Activated naive CD4-positive, alpha-beta T cell treated with anti-CD3 and anti-CD28 coated beads for 36 hours (primary cell): ENCODE measurements around the gene GGACT. TPM values are rescaled to one million over a fixed set of nuclear protein-coding genes. Genes with fewer than 3 reads are reported as not detected.
A peak's percentile ranks its signal among the peaks of the same experiment; 100 is the strongest.

ENCODE experiments used
- CTCF ChIA-PET: fragments of 350-600 bp; sonication (Branson Sonifier 250); formaldehyde crosslinking; loops from one replicate; lab custom pipeline; 2021; ENCODE audit warnings: antibody characterized with exemption; lab: Charles Lee
- DNase-seq: peaks from one replicate; pipeline ENCODE4 v3.0.0-alpha.2; 2020
- H3K27ac Mint-ChIP-seq: one replicate; pipeline ENCODE4 v1.8.0; 2021; ENCODE audit warnings: mild to moderate bottlenecking, mixed read lengths
- H3K27me3 Mint-ChIP-seq: one replicate; pipeline ENCODE4 v1.8.0; 2021; ENCODE audit warnings: low read depth, mixed read lengths
- H3K36me3 Mint-ChIP-seq: one replicate; pipeline ENCODE4 v1.8.0; 2021; ENCODE audit warnings: low read depth, mixed read lengths
- H3K4me1 Mint-ChIP-seq: one replicate; pipeline ENCODE4 v1.8.0; 2021; ENCODE audit warnings: low read depth, mixed read lengths
- H3K4me3 Mint-ChIP-seq: one replicate; pipeline ENCODE4 v1.8.0; 2021; ENCODE audit warnings: mild to moderate bottlenecking, moderate library complexity, mixed read lengths
- H3K9me3 Mint-ChIP-seq: one replicate; pipeline ENCODE4 v1.8.0; 2021; ENCODE audit warnings: mixed read lengths
- intact Hi-C: fragments of 100-400 bp; cut with micrococcal nuclease; formaldehyde crosslinking; loops from one replicate; pipeline ENCODE4 v1.15.1; 2023
- total RNA-seq, 2 experiments: library from RNA; stranded (reverse); gene quantifications; one replicate each; pipeline ENCODE4 v1.2.3, GENCODE V29; 2021

Gene GGACT
- total RNA-seq, 2 experiments from 2014 or later = 3.9 to 6.6 TPM

DNA sequence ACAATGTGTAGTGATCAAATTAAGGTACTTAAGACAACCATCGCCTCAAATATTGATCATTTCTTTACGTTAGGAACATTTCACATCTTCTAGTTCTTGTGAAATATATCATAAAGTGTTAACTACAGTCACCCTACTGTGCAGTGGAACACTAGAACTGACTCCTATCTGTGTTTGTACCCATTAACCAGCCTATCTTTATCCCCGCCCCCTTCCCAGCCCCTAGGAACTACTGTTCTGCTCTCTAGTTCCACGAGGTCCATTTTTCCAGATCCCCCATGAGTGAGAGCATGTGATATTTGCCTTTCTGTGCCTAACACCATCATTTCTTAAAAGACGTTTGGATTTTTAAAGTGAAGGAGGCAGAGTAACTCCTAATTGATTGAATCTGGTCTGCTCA lies 24.4 kb upstream of the GGACT start:
- intact Hi-C loops = no loop called here
- H3K4me1 Mint-ChIP-seq = peaks cover 11% of the 10 kb centered on the region
- H3K27ac Mint-ChIP-seq = no peak overlapping the region
- H3K27me3 Mint-ChIP-seq = no peaks in the 10 kb centered on the region
- peaks cover 13% of the 10 kb centered on the region for H3K36me3 Mint-ChIP-seq
- DNase-seq = no peak
- H3K4me3 Mint-ChIP-seq = no peak overlapping the region
- H3K9me3 Mint-ChIP-seq = no peaks in the 10 kb centered on the region
- CTCF ChIA-PET = no interaction called here

DNA sequence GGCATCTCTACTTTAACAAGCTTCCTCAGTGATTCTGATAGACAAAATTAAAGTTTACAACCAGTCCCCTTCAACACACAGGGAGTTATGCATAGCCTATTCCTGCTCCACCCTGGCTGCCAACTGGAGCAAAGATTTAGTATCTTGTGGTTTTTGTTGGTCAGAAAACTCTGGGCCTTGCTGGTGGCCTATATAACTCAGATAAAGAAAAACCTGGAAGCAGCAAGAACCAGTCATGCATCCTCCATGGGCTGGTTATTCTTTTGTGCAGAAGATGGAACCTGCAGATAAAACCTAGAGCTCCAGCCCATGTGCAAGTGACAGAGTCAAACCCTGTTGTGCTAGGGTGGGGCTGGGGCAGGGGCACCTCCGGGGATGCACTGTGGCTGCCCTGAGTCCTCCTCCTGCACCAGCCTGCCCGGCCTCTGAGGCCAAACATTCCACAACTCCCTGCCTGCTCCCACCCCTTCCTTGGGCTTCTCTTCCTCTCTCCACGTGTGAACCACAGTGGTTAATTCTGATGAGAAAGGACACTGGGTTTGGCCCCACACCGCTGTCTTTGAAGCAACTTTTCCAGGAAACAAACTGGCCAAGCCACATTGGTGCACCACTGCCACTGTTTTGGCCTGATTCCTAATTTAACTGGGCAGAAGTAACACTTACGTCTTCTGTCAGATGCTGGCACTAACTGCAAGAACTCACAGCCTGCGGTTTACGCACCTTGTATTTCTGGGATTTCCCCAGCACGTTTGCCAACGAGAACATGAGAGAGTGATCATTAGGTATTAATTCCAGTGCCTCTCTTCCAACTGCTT lies 23.3 kb upstream of the GGACT start:
- Mint-ChIP-seq H3K4me3 (no peak overlapping the region), H3K4me1 (peaks cover 11% of the 10 kb centered on the region), H3K9me3 (no peaks in the 10 kb centered on the region), H3K36me3 (peaks cover 14% of the 10 kb centered on the region), H3K27me3 (no peaks in the 10 kb centered on the region), H3K27ac (peak overlapping the region; percentile 16)
- CTCF ChIA-PET = interaction anchor here (1.4 kb wide), 1 partner anchor 21 kb away, joined by 3 read pairs; no protein-coding TSS in a partner anchor
- no peak for DNase-seq
- intact Hi-C loops = no loop called here

DNA sequence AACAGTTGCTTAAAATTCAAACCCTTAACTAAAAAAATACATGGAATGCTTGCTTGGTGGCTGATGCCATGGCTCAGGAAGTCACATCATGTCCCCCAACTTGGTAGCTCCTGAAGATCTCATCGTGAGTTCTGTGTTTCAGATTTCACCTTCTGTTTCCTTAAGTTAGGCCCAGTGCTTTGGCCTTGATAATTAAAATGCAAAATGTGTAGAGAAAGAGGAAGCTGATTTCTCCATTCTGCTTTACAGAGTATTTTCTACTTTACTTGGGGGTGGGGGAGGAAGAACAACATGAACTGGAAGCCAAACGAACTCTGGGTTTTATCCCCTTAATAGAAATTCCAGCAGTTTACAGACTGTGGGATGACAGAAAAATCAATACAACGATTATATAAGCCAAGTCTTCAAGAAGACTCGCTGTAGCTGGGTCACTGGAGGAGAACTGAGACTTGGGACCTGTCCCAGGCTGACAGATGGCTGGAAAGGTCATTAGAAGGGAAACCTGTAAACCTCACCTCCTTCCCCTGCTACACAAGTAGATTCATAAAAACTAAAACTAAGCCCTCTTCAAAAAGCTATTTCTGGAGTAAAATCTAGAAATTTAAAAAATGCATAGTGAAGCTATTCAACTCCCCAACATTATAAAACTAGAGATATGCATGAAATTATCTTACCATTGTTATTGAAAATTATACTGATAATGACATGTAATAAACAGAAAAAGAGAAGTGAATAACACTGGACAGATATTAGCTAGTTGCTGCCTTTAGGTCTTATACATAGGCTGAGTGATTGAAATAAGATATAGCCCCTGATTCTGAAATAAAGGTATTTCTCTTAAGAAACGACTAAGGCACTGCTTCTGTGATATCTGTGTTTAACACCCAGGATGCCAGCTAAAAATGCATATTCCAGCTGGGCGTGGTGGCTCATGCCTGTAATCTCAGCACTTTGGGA lies 22.1 kb upstream of the GGACT start:
- DNase-seq = no peak
- H3K27me3 Mint-ChIP-seq = no peaks in the 10 kb centered on the region
- CTCF ChIA-PET = interaction anchor here (0.6 to 1.4 kb wide), 2 partner anchors 20 to 608 kb away, joined by 3 read pairs; no protein-coding TSS in a partner anchor
- intact Hi-C loops = no loop called here
- H3K27ac Mint-ChIP-seq = no peak overlapping the region
- H3K9me3 Mint-ChIP-seq = no peaks in the 10 kb centered on the region
- no peak overlapping the region for H3K4me3 Mint-ChIP-seq
- H3K36me3 Mint-ChIP-seq = peaks cover 15% of the 10 kb centered on the region
- peaks cover 11% of the 10 kb centered on the region for H3K4me1 Mint-ChIP-seq

DNA sequence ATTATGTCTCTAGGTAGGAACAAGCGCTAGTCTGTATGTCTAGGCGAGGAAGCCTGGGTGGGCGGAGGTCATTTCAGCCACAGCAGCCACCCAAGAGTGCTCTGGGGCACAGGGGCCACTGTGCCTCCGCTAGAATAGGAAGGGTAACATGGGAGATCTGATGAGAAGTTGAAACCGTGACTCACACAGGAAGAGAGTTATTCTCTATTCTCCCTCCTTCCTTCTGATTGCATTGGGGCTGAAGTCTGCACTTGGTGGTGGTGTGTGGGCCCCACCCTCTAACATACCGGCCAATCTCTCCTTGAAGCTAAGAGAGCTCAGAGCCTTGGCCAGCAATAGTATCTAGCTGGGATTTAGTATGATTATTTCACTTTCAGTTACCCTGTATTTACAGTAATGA lies 20.3 kb upstream of the GGACT start:
- peaks cover 15% of the 10 kb centered on the region for H3K36me3 Mint-ChIP-seq
- H3K27ac Mint-ChIP-seq = no peak overlapping the region
- intact Hi-C loops = loop anchor here (1.0 kb wide), 1 partner anchor 21 kb away; the partner anchor contains the start of gene GGACT
- no peak overlapping the region for H3K4me3 Mint-ChIP-seq
- no peaks in the 10 kb centered on the region for H3K27me3 Mint-ChIP-seq
- CTCF ChIA-PET = interaction anchor here (0.7 to 0.8 kb wide), 3 partner anchors 25 to 44 kb away, joined by 3 read pairs; no protein-coding TSS in a partner anchor
- no peaks in the 10 kb centered on the region for H3K9me3 Mint-ChIP-seq
- peak; percentile 30 for DNase-seq
- peaks cover 11% of the 10 kb centered on the region for H3K4me1 Mint-ChIP-seq

DNA sequence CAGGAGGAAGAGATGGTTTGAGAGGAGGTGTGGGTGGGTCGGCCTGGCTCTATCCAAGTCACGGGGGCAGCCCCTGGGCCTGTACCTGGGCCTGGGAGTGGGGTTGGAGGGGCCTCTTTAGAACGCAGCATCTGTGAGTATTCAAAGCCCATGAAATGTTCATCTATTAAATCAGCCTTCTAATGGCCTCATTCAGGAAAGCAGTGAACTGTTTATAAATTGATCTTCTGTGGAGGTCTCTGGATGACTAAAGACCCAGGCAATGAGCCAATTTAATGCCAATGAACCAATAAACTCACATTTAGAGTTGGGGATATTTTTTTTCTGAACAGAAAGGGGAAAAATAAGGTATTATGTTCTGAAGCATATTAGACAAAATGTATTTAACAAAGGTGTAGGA lies 19.9 kb upstream of the GGACT start:
- CTCF ChIA-PET = interaction anchor here (0.7 kb wide), 2 partner anchors 25 to 519 kb away, joined by 3 read pairs; no protein-coding TSS in a partner anchor
- no peak for DNase-seq
- Mint-ChIP-seq H3K4me3 (no peak overlapping the region), H3K9me3 (no peaks in the 10 kb centered on the region), H3K27ac (no peak overlapping the region), H3K36me3 (peaks cover 15% of the 10 kb centered on the region), H3K27me3 (no peaks in the 10 kb centered on the region), H3K4me1 (peaks cover 11% of the 10 kb centered on the region)
- intact Hi-C loops = no loop called here

DNA sequence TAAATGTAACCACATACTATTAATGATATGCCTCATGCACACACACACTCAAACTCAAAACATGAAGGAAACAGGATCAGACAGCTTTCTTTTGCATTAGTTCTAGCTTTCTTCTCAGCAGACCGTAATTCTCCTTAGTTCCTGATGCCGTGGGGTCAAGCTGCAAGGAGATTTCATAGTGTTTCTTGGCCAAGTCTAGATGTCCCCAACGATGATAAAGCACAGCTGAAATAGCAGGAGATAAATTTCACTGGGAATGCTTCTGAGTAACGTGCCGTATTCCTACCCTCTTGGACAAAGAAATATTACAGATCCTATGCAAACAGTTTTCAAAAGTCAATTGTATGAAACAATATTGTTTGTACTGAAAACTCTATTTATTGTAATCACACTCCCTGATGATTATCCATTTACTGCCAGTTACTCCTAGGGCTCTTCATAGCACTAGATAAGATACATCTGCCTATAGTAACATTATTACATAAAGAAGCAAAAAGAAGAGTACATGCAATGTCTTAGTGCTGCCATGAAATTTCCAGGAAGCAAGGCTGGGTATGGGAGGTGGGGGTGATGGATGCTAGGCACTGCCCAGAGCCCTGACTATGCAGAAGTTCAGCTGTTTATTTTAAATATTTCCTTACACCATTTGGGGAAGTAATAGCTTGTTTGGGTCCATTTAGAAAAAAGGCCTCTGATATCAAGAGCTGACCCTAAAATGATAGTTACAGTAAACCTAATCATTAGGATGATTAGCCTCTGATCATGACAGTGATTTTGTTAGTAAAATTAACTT lies 16.5 kb upstream of the GGACT start:
- CTCF ChIA-PET = interaction anchor here (0.9 to 1.8 kb wide), 2 partner anchors 16 to 32 kb away, joined by 3 to 5 read pairs; partner anchors contain the start of gene GGACT
- no peak for DNase-seq
- intact Hi-C loops = no loop called here
- H3K9me3 Mint-ChIP-seq = no peaks in the 10 kb centered on the region
- H3K4me1 Mint-ChIP-seq = peaks cover 11% of the 10 kb centered on the region
- peaks cover 7% of the 10 kb centered on the region for H3K36me3 Mint-ChIP-seq
- no peak overlapping the region for H3K4me3 Mint-ChIP-seq
- H3K27me3 Mint-ChIP-seq = no peaks in the 10 kb centered on the region
- no peak overlapping the region for H3K27ac Mint-ChIP-seq

DNA sequence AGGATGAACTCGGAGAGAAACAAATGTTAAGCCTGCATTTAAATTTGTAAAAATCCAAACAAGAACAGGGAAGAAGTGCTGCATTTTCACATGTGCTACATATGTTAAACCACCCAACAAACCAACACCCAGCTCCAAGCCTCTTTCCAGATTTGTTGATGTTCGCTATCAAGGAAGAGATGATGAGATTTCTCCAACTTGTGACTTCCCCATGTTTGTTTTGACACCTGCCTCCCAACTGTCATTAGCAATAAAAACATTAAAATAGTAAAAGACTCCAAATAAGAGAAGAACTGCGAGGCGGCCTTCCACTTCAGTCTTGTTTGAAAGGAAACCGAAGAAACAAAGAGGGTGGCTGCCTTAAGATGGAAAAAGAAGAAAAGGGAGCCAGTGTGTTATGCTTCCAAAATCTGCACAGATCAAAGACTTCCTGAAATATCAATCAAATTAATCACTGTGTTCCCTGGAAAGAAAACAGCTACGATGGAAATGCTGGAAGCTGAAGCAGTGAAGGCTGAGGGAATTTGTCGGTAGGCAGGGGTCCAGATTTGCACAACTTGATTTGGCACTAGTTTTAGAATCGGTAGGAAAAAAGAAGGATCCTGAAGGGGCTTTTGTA lies 14.0 kb upstream of the GGACT start:
- no peak overlapping the region for H3K4me3 Mint-ChIP-seq
- no peaks in the 10 kb centered on the region for H3K27me3 Mint-ChIP-seq
- peaks cover 4% of the 10 kb centered on the region for H3K36me3 Mint-ChIP-seq
- intact Hi-C loops = no loop called here
- DNase-seq = no peak
- no peak overlapping the region for H3K27ac Mint-ChIP-seq
- no peaks in the 10 kb centered on the region for H3K9me3 Mint-ChIP-seq
- CTCF ChIA-PET = interaction anchor here (1.5 kb wide), 1 partner anchor 30 kb away, joined by 4 read pairs; no protein-coding TSS in a partner anchor
- no peaks in the 10 kb centered on the region for H3K4me1 Mint-ChIP-seq

DNA sequence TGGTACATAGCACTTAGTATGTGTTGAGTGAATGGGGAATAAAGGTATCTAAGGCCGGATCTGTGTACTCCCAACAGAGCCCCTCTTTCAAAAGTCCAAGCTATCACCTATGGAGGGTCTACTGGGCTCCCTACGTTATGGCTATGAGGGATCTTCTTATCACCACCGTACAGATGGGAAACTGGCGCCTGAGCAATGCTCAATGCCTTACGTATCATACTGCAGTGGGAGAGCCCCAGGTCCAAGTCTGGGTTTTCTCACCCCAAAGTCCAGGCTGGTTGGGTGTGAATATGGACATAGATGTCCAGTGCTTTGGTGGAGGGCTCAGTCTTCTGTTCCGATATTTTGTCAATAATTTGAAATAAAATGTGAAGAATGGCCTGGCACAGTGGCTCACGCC lies 13.1 kb upstream of the GGACT start:
- intact Hi-C loops = no loop called here
- Mint-ChIP-seq H3K4me1 (no peaks in the 10 kb centered on the region), H3K36me3 (no peaks in the 10 kb centered on the region), H3K4me3 (no peak overlapping the region), H3K9me3 (no peaks in the 10 kb centered on the region), H3K27ac (no peak overlapping the region), H3K27me3 (no peaks in the 10 kb centered on the region)
- CTCF ChIA-PET = interaction anchor here (1.5 kb wide), 1 partner anchor 29 kb away, joined by 4 read pairs; no protein-coding TSS in a partner anchor
- no peak for DNase-seq

DNA sequence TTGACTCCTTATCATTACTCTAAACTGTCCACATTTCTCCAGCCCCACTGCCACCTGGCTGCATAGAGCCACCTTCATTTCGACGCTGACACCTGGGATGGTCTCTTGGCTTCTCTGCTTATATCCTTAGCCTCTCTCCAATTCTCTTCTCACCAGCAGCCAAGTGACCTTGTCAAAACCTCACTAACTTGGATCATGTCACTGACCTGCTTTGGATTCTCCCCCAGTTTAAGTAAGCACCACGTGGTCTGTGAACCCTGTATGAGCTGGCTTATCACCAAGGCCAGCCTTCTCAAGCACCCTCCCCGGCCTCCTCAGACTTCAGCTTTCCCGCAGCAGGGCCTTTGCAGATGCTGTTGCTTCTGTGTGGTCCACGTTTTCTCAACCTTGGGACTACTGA lies 12.3 kb upstream of the GGACT start:
- no peaks in the 10 kb centered on the region for H3K27me3 Mint-ChIP-seq
- H3K9me3 Mint-ChIP-seq = no peaks in the 10 kb centered on the region
- CTCF ChIA-PET = interaction anchor here (0.6 to 2.2 kb wide), 3 partner anchors 12 to 500 kb away, joined by 4 read pairs; partner anchors contain the start of gene GGACT
- no peak for DNase-seq
- H3K4me1 Mint-ChIP-seq = no peaks in the 10 kb centered on the region
- intact Hi-C loops = no loop called here
- no peaks in the 10 kb centered on the region for H3K36me3 Mint-ChIP-seq
- no peak overlapping the region for H3K4me3 Mint-ChIP-seq
- H3K27ac Mint-ChIP-seq = no peak overlapping the region

DNA sequence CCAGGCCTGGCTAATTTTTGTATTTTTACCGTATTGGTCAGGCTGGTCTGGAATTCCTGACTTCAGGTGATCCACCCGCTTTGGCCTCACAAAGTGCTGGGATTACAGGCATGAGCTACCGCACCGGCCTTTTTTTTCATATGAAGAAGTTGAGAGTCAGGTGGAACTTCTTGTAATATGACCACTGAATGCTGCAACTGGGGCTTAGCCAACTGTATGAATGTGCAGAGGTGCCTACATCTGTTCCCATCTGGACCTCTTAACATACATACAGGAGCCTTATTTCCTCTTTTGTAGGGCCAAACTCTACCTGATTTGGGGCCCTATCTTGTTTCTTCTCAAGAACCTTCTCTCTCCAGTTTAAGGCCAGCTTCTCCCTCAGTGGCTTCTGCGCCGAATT lies 11.9 kb upstream of the GGACT start:
- CTCF ChIA-PET = interaction anchor here (1.1 to 2.2 kb wide), 3 partner anchors 9 to 28 kb away, joined by 3 to 4 read pairs (median 4); partner anchors contain the start of gene GGACT
- H3K27ac Mint-ChIP-seq = no peak overlapping the region
- no peak for DNase-seq
- H3K9me3 Mint-ChIP-seq = no peaks in the 10 kb centered on the region
- H3K27me3 Mint-ChIP-seq = no peaks in the 10 kb centered on the region
- no peaks in the 10 kb centered on the region for H3K36me3 Mint-ChIP-seq
- no peak overlapping the region for H3K4me3 Mint-ChIP-seq
- intact Hi-C loops = no loop called here
- no peaks in the 10 kb centered on the region for H3K4me1 Mint-ChIP-seq

DNA sequence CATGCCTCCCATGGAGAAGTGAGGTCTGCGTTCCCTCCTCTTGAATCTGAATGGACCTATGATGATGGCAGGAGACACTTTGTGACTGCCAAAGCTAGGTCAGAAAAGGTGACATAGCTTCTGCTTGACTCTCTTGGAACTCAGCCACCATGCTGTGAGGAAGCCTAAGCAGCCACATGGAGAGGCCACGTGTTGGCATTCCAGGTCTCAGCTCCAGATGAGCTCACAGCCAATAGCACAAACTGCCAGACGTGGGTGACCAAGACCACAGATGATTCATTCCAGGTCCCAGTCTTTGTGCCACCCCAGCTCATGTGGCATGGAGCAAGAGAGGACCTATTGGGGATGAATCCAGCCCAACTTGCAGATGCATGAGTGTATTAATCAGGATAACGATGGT lies 8.7 kb upstream of the GGACT start:
- intact Hi-C loops = no loop called here
- H3K27ac Mint-ChIP-seq = no peak overlapping the region
- H3K4me3 Mint-ChIP-seq = no peak overlapping the region
- no peaks in the 10 kb centered on the region for H3K36me3 Mint-ChIP-seq
- H3K4me1 Mint-ChIP-seq = no peaks in the 10 kb centered on the region
- no peaks in the 10 kb centered on the region for H3K9me3 Mint-ChIP-seq
- CTCF ChIA-PET = interaction anchor here (1.0 kb wide), 1 partner anchor 8 kb away, joined by 3 read pairs; the partner anchor contains the start of gene GGACT
- no peak for DNase-seq
- no peaks in the 10 kb centered on the region for H3K27me3 Mint-ChIP-seq
